Lower lobe of right lung (tissue), 2 donors: Measurements from ENCODE around the gene RIMKLA. TPM values are rescaled to one million over a fixed set of nuclear protein-coding genes. Genes with fewer than 3 reads are reported as not detected.

Experiments
- ATAC-seq, 2 donors: fragments of 200-7000 bp; cut with Tn5 transposase; one replicate each; pipeline ENCODE4 v1.9.1; 2020 to 2022; ENCODE audit warnings: mild to moderate bottlenecking in 2 of 2, moderate library complexity in 2 of 2
- DNase-seq: peaks from one replicate; pipeline ENCODE4 v3.0.0-alpha.2; 2020
- H3K27ac ChIP-seq: fragments of 200-600 bp; one replicate; pipeline ENCODE4 v1.8.0; 2022
- H3K27me3 ChIP-seq: fragments of 200-600 bp; one replicate; pipeline ENCODE4 v1.8.0; 2022; ENCODE audit warnings: low read depth
- H3K36me3 ChIP-seq: fragments of 200-600 bp; one replicate; pipeline ENCODE4 v1.8.0; 2022; ENCODE audit warnings: mild to moderate bottlenecking
- H3K4me1 ChIP-seq: fragments of 200-600 bp; one replicate; pipeline ENCODE4 v1.8.0; 2022
- H3K4me3 ChIP-seq: fragments of 200-600 bp; one replicate; pipeline ENCODE4 v1.8.0; 2022; ENCODE audit warnings: mild to moderate bottlenecking
- H3K9me3 ChIP-seq: fragments of 200-600 bp; one replicate; pipeline ENCODE4 v1.8.0; 2022
- CTCF ChIP-seq: fragments of 200-600 bp; IDR thresholded peaks from one replicate; pipeline ENCODE4 v1.8.0; 2022; ENCODE audit warnings: antibody characterized with exemption, mild to moderate bottlenecking
- intact Hi-C: fragments of 100-400 bp; cut with DNase I; formaldehyde crosslinking; loops from one replicate; pipeline ENCODE4 v1.11.0; 2022
- total RNA-seq: library from RNA; stranded (reverse); fragmentation: NEBNext Ultra II Directional; extraction: Animal tissue kit (Norgen Biotek cat#: 25700); gene quantifications from one replicate; pipeline ENCODE4 v1.2.1, GENCODE V29; 2021
- donor health status: DM: no; HTN: yes; CAD: no; lungs with severe emphysema.

Gene RIMKLA
- total RNA-seq, 1 donor from 2014 or later = 7.1 TPM

GRCh38 chr1:42364089-42364488 lies 16.5 kb upstream of the RIMKLA start:
- intact Hi-C loops = no loop called here
- ATAC-seq = no peak

GRCh38 chr1:42364542-42364941 lies 16.1 kb upstream of the RIMKLA start:
- no peak overlapping the region for H3K27ac ChIP-seq
- DNase-seq (no peak), ATAC-seq (no peak)
- H3K27me3 ChIP-seq = no peaks in the 10 kb centered on the region
- TF ChIP-seq CTCF = no peak
- H3K4me3 ChIP-seq = no peak overlapping the region
- H3K9me3 ChIP-seq = no peaks in the 10 kb centered on the region
- H3K36me3 ChIP-seq = no peaks in the 10 kb centered on the region
- intact Hi-C loops = no loop called here
- no peaks in the 10 kb centered on the region for H3K4me1 ChIP-seq

More at GRCh38 chr1:42364089-42364488, 16.5 kb upstream of the RIMKLA start:
- Histone ChIP-seq H3K4me1 (no peaks in the 10 kb centered on the region), H3K27ac (no peak overlapping the region), H3K27me3 (no peaks in the 10 kb centered on the region), H3K9me3 (no peaks in the 10 kb centered on the region), H3K36me3 (no peaks in the 10 kb centered on the region), H3K4me3 (no peak overlapping the region)
- TF ChIP-seq CTCF = no peak
- no peak for DNase-seq

DNA sequence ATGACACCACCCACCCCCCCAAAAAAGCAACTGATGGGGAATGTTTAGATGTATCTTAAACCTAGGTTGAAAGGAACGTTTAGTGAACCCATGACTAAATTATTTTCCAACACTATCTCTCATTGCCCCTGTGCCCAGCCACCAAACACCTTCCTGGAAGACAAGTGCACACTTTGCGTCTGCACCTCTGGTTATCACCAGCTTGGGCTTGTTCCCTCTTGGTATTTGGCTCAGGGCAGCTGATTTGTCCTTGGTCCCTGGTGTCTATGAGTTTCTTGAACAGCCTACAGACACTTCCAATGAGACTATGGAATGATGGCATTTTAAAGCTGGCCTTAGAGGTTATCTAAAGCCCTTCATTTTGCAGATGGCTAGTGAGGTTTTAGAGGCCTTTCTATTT lies 15.5 kb upstream of the RIMKLA start:
- intact Hi-C loops = no loop called here
- no peak overlapping the region for H3K4me3 ChIP-seq

GRCh38 chr1:42368096-42368795 lies 12.3 kb upstream of the RIMKLA start:
- DNase-seq = no peak
- H3K36me3 ChIP-seq = no peaks in the 10 kb centered on the region
- peak overlapping the region; percentile 24 for H3K27ac ChIP-seq
- H3K27me3 ChIP-seq = no peaks in the 10 kb centered on the region
- ATAC-seq = peak; percentile 60 to 85
- no peaks in the 10 kb centered on the region for H3K4me1 ChIP-seq
- no peaks in the 10 kb centered on the region for H3K9me3 ChIP-seq
- intact Hi-C loops = no loop called here
- H3K4me3 ChIP-seq = no peak overlapping the region
- no peak for TF ChIP-seq CTCF

More for the DNA sequence above, 15.5 kb upstream of the RIMKLA start:
- Histone ChIP-seq H3K9me3 (no peaks in the 10 kb centered on the region), H3K27me3 (no peaks in the 10 kb centered on the region), H3K4me1 (no peaks in the 10 kb centered on the region), H3K36me3 (no peaks in the 10 kb centered on the region), H3K27ac (no peak overlapping the region)
- ATAC-seq = no peak
- TF ChIP-seq CTCF = no peak
- DNase-seq = no peak

GRCh38 chr1:42369471-42369870 lies 11.1 kb upstream of the RIMKLA start:
- Histone ChIP-seq H3K4me1 (no peaks in the 10 kb centered on the region), H3K4me3 (no peak overlapping the region), H3K27ac (no peak overlapping the region)

More at GRCh38 chr1:42369471-42369870, 11.1 kb upstream of the RIMKLA start:
- no peaks in the 10 kb centered on the region for H3K27me3 ChIP-seq
- H3K36me3 ChIP-seq = no peaks in the 10 kb centered on the region
- no peaks in the 10 kb centered on the region for H3K9me3 ChIP-seq
- intact Hi-C loops = no loop called here
- TF ChIP-seq CTCF = no peak
- ATAC-seq (no peak), DNase-seq (no peak)
